ENCODE measurements around the gene HORMAD1.

- no peak for TF ChIP-seq CTCF (IDR thresholded peaks at IDR 0.05)
- TF ChIP-seq POLR2AphosphoS5 (IDR thresholded peaks at IDR 0.05), result no peak
- TF ChIP-seq POLR2A (IDR thresholded peaks at IDR 0.05), result no peak
These were observed 42.3 kb upstream of the HORMAD1 start for GRCh38 chr1:150763018-150763417.
